Activated CD4-positive, alpha-beta T cell treated with anti-CD3 and anti-CD28 coated beads for 36 hours (primary cell): ENCODE measurements around the gene SRSF11. TPM values are rescaled to one million over a fixed set of nuclear protein-coding genes. Genes with fewer than 3 reads are reported as not detected.

Source experiments
- ATAC-seq: fragments of 200-7000 bp; cut with Tn5 transposase; one replicate; pipeline ENCODE4 v1.10.0; 2021; ENCODE audit warnings: mild to moderate bottlenecking, moderate library complexity
- CTCF ChIA-PET: fragments of 350-600 bp; sonication (Branson Sonifier 250); formaldehyde crosslinking; loops from one replicate; lab custom pipeline; 2021; ENCODE audit warnings: antibody characterized with exemption; lab: Charles Lee
- POLR2A ChIA-PET: fragments of 350-600 bp; sonication (Branson Sonifier 250); formaldehyde crosslinking; loops from one replicate; lab custom pipeline; 2021; ENCODE audit warnings: antibody characterized with exemption, inconsistent platforms; lab: Charles Lee
- DNase-seq: peaks from one replicate; pipeline ENCODE4 v3.0.0-alpha.2; 2020
- H3K27ac Mint-ChIP-seq: one replicate; pipeline ENCODE4 v1.8.0; 2021; ENCODE audit warnings: mixed read lengths
- H3K27me3 Mint-ChIP-seq: one replicate; pipeline ENCODE4 v1.8.0; 2021; ENCODE audit warnings: mixed read lengths
- H3K36me3 Mint-ChIP-seq: one replicate; pipeline ENCODE4 v1.8.0; 2021; ENCODE audit warnings: low read depth, mixed read lengths
- H3K4me1 Mint-ChIP-seq: one replicate; pipeline ENCODE4 v1.8.0; 2021; ENCODE audit warnings: mixed read lengths
- H3K4me3 Mint-ChIP-seq: one replicate; pipeline ENCODE4 v1.8.0; 2021; ENCODE audit warnings: mild to moderate bottlenecking, moderate library complexity, mixed read lengths
- H3K9me3 Mint-ChIP-seq: one replicate; pipeline ENCODE4 v1.8.0; 2021; ENCODE audit warnings: low read depth, mixed read lengths
- intact Hi-C, 2 experiments: fragments of 100-400 bp; cut with DNase I in 1 of 2; cut with micrococcal nuclease in 1 of 2; formaldehyde crosslinking; loops; one replicate each; pipeline versions ENCODE4 v1.14.2 to v1.15.1; 2022 to 2024; cut with DNase I, micrococcal nuclease
- total RNA-seq, 2 experiments: library from RNA; stranded (reverse); gene quantifications; one replicate each; pipeline ENCODE4 v1.2.3, GENCODE V29; 2021

SRSF11 gene
- total RNA-seq, 2 experiments from 2014 or later, result 182 to 266 TPM

- peak overlapping the region; percentile 95 for H3K4me3 Mint-ChIP-seq
- peaks cover 37% of the 10 kb centered on the region for H3K36me3 Mint-ChIP-seq
- DNase-seq (no peak), ATAC-seq (no peak)
- POLR2A ChIA-PET, result interaction anchor here (0.7 to 2.3 kb wide), 7 partner anchors 11 to 191 kb away, joined by 4 to 17 read pairs (median 11); partner anchors contain the start of genes ANKRD13C, CTH and LRRC40
- peak overlapping the region; percentile 98 for H3K27ac Mint-ChIP-seq
- no peaks in the 10 kb centered on the region for H3K9me3 Mint-ChIP-seq
- H3K27me3 Mint-ChIP-seq, result no peaks in the 10 kb centered on the region
- peaks cover 35% of the 10 kb centered on the region for H3K4me1 Mint-ChIP-seq
- CTCF ChIA-PET, result interaction anchor here (0.6 to 2.2 kb wide), 7 partner anchors 10 to 89 kb away, joined by 3 to 9 read pairs (median 4); no protein-coding TSS in a partner anchor
- intact Hi-C loops, result loop anchor here (1.0 to 5.0 kb wide), 6 partner anchors 15 to 861 kb away; partner anchors contain the start of genes ANKRD13C (in 2 of the 2), CTH (in 2 of the 2), LRRC40 (in 2 of the 2) and ZRANB2 (in 1 of the 2)
Measured at GRCh38 chr1:70220517-70221237, 503 bp upstream of the SRSF11 start.

GRCh38 chr1:70222716-70223235, 1.6 kb downstream of the SRSF11 start:
- intact Hi-C loops, result loop anchor here in 1 of 2 experiments (5.0 kb wide), 2 partner anchors 130 to 190 kb away; partner anchors contain the start of genes ANKRD13C and CTH
- DNase-seq (no peak), ATAC-seq (no peak)
- peak overlapping the region; percentile 95 for H3K4me3 Mint-ChIP-seq
- peaks cover 37% of the 10 kb centered on the region for H3K36me3 Mint-ChIP-seq
- no peaks in the 10 kb centered on the region for H3K27me3 Mint-ChIP-seq
- H3K27ac Mint-ChIP-seq, result peak overlapping the region; percentile 98
- no peaks in the 10 kb centered on the region for H3K9me3 Mint-ChIP-seq
- H3K4me1 Mint-ChIP-seq, result peaks cover 46% of the 10 kb centered on the region
- POLR2A ChIA-PET, result interaction anchor here (0.9 kb wide), 1 partner anchor 11 kb away, joined by 3 read pairs; no protein-coding TSS in a partner anchor
- CTCF ChIA-PET, result interaction anchor here (0.7 to 1.2 kb wide), 2 partner anchors 11 to 21 kb away, joined by 4 read pairs; no protein-coding TSS in a partner anchor

- DNase-seq (no peak), ATAC-seq (no peak)
- Mint-ChIP-seq H3K9me3 (no peaks in the 10 kb centered on the region), H3K27me3 (no peaks in the 10 kb centered on the region), H3K36me3 (peaks cover 48% of the 10 kb centered on the region), H3K27ac (peak overlapping the region; percentile 28), H3K4me1 (peaks cover 44% of the 10 kb centered on the region), H3K4me3 (no peak overlapping the region)
- intact Hi-C loops, result loop anchor here in 1 of 2 experiments (5.0 kb wide), 2 partner anchors 127 to 187 kb away; partner anchors contain the start of genes ANKRD13C and CTH
- ChIA-PET POLR2A (no interaction called here), CTCF (no interaction called here)
Measured at GRCh38 chr1:70224954-70225353, 3.8 kb downstream of the SRSF11 start.

- no peaks in the 10 kb centered on the region for H3K9me3 Mint-ChIP-seq
- ChIA-PET POLR2A (interaction anchor here (0.6 kb wide), 1 partner anchor 850 kb away, joined by 3 read pairs; no protein-coding TSS in a partner anchor), CTCF (no interaction called here)
- H3K4me3 Mint-ChIP-seq, result no peak overlapping the region
- H3K27ac Mint-ChIP-seq, result peak overlapping the region; percentile 47
- no peak for ATAC-seq
- no peaks in the 10 kb centered on the region for H3K27me3 Mint-ChIP-seq
- H3K4me1 Mint-ChIP-seq, result peaks cover 40% of the 10 kb centered on the region
- H3K36me3 Mint-ChIP-seq, result peaks cover 59% of the 10 kb centered on the region
- no peak for DNase-seq
- intact Hi-C loops, result loop anchor here in 1 of 2 experiments (1.0 kb wide), 1 partner anchor 19 kb away; no protein-coding TSS in a partner anchor
Measured at GRCh38 chr1:70227439-70227838, 6.3 kb downstream of the SRSF11 start.

GRCh38 chr1:70228670-70229069, 7.5 kb downstream of the SRSF11 start:
- Mint-ChIP-seq H3K27ac (no peak overlapping the region), H3K27me3 (no peaks in the 10 kb centered on the region), H3K9me3 (no peaks in the 10 kb centered on the region), H3K36me3 (peaks cover 62% of the 10 kb centered on the region), H3K4me1 (peaks cover 30% of the 10 kb centered on the region), H3K4me3 (no peak overlapping the region)
- DNase-seq (no peak), ATAC-seq (no peak)
- intact Hi-C loops, result no loop called here
- POLR2A ChIA-PET, result no interaction called here
- CTCF ChIA-PET, result interaction anchor here (0.8 to 0.9 kb wide), 2 partner anchors 10 to 12 kb away, joined by 3 read pairs; no protein-coding TSS in a partner anchor

- DNase-seq, result no peak
- no peaks in the 10 kb centered on the region for H3K27me3 Mint-ChIP-seq
- no peak overlapping the region for H3K4me3 Mint-ChIP-seq
- no peak for ATAC-seq
- no peak overlapping the region for H3K27ac Mint-ChIP-seq
- H3K9me3 Mint-ChIP-seq, result no peaks in the 10 kb centered on the region
- intact Hi-C loops, result no loop called here
- ChIA-PET POLR2A (interaction anchor here (0.6 kb wide), 1 partner anchor 40 kb away, joined by 10 read pairs; no protein-coding TSS in a partner anchor), CTCF (interaction anchor here (0.6 to 1.5 kb wide), 3 partner anchors 29 to 270 kb away, joined by 3 read pairs; no protein-coding TSS in a partner anchor)
- peaks cover 66% of the 10 kb centered on the region for H3K36me3 Mint-ChIP-seq
- H3K4me1 Mint-ChIP-seq, result peaks cover 18% of the 10 kb centered on the region
Measured at GRCh38 chr1:70231475-70231874, 10.3 kb downstream of the SRSF11 start.

GRCh38 chr1:70234733-70235132, 13.6 kb downstream of the SRSF11 start:
- ATAC-seq, result no peak
- H3K9me3 Mint-ChIP-seq, result no peaks in the 10 kb centered on the region
- H3K27me3 Mint-ChIP-seq, result no peaks in the 10 kb centered on the region
- DNase-seq, result no peak
- H3K36me3 Mint-ChIP-seq, result peaks cover 65% of the 10 kb centered on the region
- intact Hi-C loops, result no loop called here
- peak overlapping the region; percentile 14 for H3K27ac Mint-ChIP-seq
- peaks cover 5% of the 10 kb centered on the region for H3K4me1 Mint-ChIP-seq
- POLR2A ChIA-PET, result interaction anchor here (0.7 to 2.6 kb wide), 2 partner anchors 14 to 177 kb away, joined by 3 to 11 read pairs; partner anchors contain the start of gene SRSF11
- no peak overlapping the region for H3K4me3 Mint-ChIP-seq
- CTCF ChIA-PET, result interaction anchor here (0.7 to 0.8 kb wide), 3 partner anchors 16 to 43 kb away, joined by 3 to 5 read pairs (median 3); no protein-coding TSS in a partner anchor

GRCh38 chr1:70239940-70240339, 18.8 kb downstream of the SRSF11 start:
- Mint-ChIP-seq H3K27me3 (no peaks in the 10 kb centered on the region), H3K4me1 (peaks cover 3% of the 10 kb centered on the region), H3K36me3 (peaks cover 52% of the 10 kb centered on the region), H3K4me3 (no peak overlapping the region), H3K9me3 (no peaks in the 10 kb centered on the region), H3K27ac (no peak overlapping the region)
- DNase-seq, result no peak
- ChIA-PET CTCF (no interaction called here), POLR2A (no interaction called here)
- ATAC-seq, result no peak
- intact Hi-C loops, result no loop called here

GRCh38 chr1:70247122-70247521, 25.9 kb downstream of the SRSF11 start:
- ChIA-PET CTCF (interaction anchor here (0.5 kb wide), 1 partner anchor 26 kb away, joined by 3 read pairs; the partner anchor contains the start of gene SRSF11), POLR2A (interaction anchor here (0.6 kb wide), 2 partner anchors 16 to 26 kb away, joined by 7 to 8 read pairs; partner anchors contain the start of gene SRSF11)
- H3K9me3 Mint-ChIP-seq, result no peaks in the 10 kb centered on the region
- peak overlapping the region; percentile 4 for H3K27ac Mint-ChIP-seq
- peaks cover 70% of the 10 kb centered on the region for H3K36me3 Mint-ChIP-seq
- DNase-seq (no peak), ATAC-seq (no peak)
- H3K27me3 Mint-ChIP-seq, result no peaks in the 10 kb centered on the region
- intact Hi-C loops, result no loop called here
- no peak overlapping the region for H3K4me3 Mint-ChIP-seq
- peaks cover 22% of the 10 kb centered on the region for H3K4me1 Mint-ChIP-seq

GRCh38 chr1:70247768-70248167, 26.6 kb downstream of the SRSF11 start:
- Mint-ChIP-seq H3K27ac (peak overlapping the region; percentile 4), H3K4me3 (no peak overlapping the region)

GRCh38 chr1:70248729-70249128, 27.5 kb downstream of the SRSF11 start:
- peak overlapping the region; percentile 67 for H3K27ac Mint-ChIP-seq

More at GRCh38 chr1:70247768-70248167, 26.6 kb downstream of the SRSF11 start:
- Mint-ChIP-seq H3K36me3 (peaks cover 70% of the 10 kb centered on the region), H3K27me3 (no peaks in the 10 kb centered on the region), H3K4me1 (peaks cover 22% of the 10 kb centered on the region), H3K9me3 (no peaks in the 10 kb centered on the region)
- CTCF ChIA-PET, result interaction anchor here (0.5 kb wide), 1 partner anchor 27 kb away, joined by 3 read pairs; the partner anchor contains the start of gene SRSF11
- no peak for DNase-seq
- ATAC-seq, result peak; percentile 85
- intact Hi-C loops, result no loop called here
- POLR2A ChIA-PET, result interaction anchor here (0.6 kb wide), 2 partner anchors 15 to 26 kb away, joined by 7 to 8 read pairs; partner anchors contain the start of gene SRSF11

More at GRCh38 chr1:70248729-70249128, 27.5 kb downstream of the SRSF11 start:
- CTCF ChIA-PET, result no interaction called here
- Mint-ChIP-seq H3K4me1 (peaks cover 22% of the 10 kb centered on the region), H3K9me3 (no peaks in the 10 kb centered on the region), H3K36me3 (peaks cover 65% of the 10 kb centered on the region), H3K27me3 (no peaks in the 10 kb centered on the region), H3K4me3 (no peak overlapping the region)
- intact Hi-C loops, result no loop called here
- POLR2A ChIA-PET, result no interaction called here
- no peak for ATAC-seq
- no peak for DNase-seq
